GM13976 (cell line): ENCODE data around the gene APOA4.

Experiments used
- DNase-seq: peaks from one replicate; pipeline ENCODE4 v3.0.0; 2012; ENCODE audit warnings: low spot score
- CTCF ChIP-seq: IDR thresholded peaks from 2 replicates; pipeline ENCODE4 v1.5.1; 2012; ENCODE audit warnings: borderline replicate concordance, mild to moderate bottlenecking; ENCODE audit not compliant: insufficient read depth; ENCODE audit errors: extremely low read depth, missing control alignments, control extremely low read depth
- in situ Hi-C: fragments of 300-500 bp; cut with MboI; formaldehyde crosslinking; loops from one replicate; pipeline ENCODE4 v1.12.0; 2022; ENCODE audit warnings: low sequenced_read_pairs, mixed read lengths, inconsistent platforms; ENCODE audit not compliant: unreplicated experiment

Gene APOA4

GRCh38 chr11:116866804-116867455, 43.8 kb upstream of the APOA4 start:
- no peak for DNase-seq
- in situ Hi-C loops = no loop called here
- TF ChIP-seq CTCF = no peak

- in situ Hi-C loops = no loop called here
- DNase-seq = no peak
- TF ChIP-seq CTCF = no peak
Measured at GRCh38 chr11:116865696-116866095, 42.6 kb upstream of the APOA4 start.

- in situ Hi-C loops = no loop called here
- no peak for TF ChIP-seq CTCF
Measured at GRCh38 chr11:116864531-116864930, 41.4 kb upstream of the APOA4 start.

GRCh38 chr11:116862951-116863350, 39.8 kb upstream of the APOA4 start:
- in situ Hi-C loops = no loop called here
- no peak for TF ChIP-seq CTCF

More at GRCh38 chr11:116864531-116864930, 41.4 kb upstream of the APOA4 start:
- no peak for DNase-seq

GRCh38 chr11:116862185-116862584, 39.1 kb upstream of the APOA4 start:
- in situ Hi-C loops = no loop called here
- TF ChIP-seq CTCF = no peak
- no peak for DNase-seq

More at GRCh38 chr11:116862951-116863350, 39.8 kb upstream of the APOA4 start:
- no peak for DNase-seq

GRCh38 chr11:116861539-116861938, 38.4 kb upstream of the APOA4 start:
- in situ Hi-C loops = no loop called here
- TF ChIP-seq CTCF = no peak
- DNase-seq = no peak
